Stimulated activated CD4-positive, alpha-beta T cell treated with anti-CD3 and anti-CD28 coated beads, Interleukin-15, amount 100 ng/mL, for 1 hour (primary cell): ENCODE data around the gene NPAS3.

ENCODE experiments used
- DNase-seq, 2 donors: peaks; one replicate each; pipeline ENCODE4 v3.0.0-alpha.2; 2020; ENCODE audit warnings: low read depth in 1 of 2, low spot score in 1 of 2

Gene NPAS3

GRCh38 chr14:33165144-33165925 is 226.7 kb downstream of the NPAS3 start:
- DNase-seq: no peak

GRCh38 chr14:33165926-33166289 is 227.2 kb downstream of the NPAS3 start:
- DNase-seq: no peak

- no peak for DNase-seq
Observed at GRCh38 chr14:33175951-33176350, 237.3 kb downstream of the NPAS3 start.

GRCh38 chr14:33184587-33184986 is 245.9 kb downstream of the NPAS3 start:
- no peak for DNase-seq

GRCh38 chr14:33186656-33187055 is 248.0 kb downstream of the NPAS3 start:
- no peak for DNase-seq

- DNase-seq: no peak
Observed at GRCh38 chr14:33188880-33189279, 250.2 kb downstream of the NPAS3 start.

- no peak for DNase-seq
Observed at GRCh38 chr14:33191855-33192254, 253.2 kb downstream of the NPAS3 start.

GRCh38 chr14:33194551-33194950 is 255.9 kb downstream of the NPAS3 start:
- DNase-seq: no peak

GRCh38 chr14:33198684-33199083 is 260.0 kb downstream of the NPAS3 start:
- DNase-seq: no peak

GRCh38 chr14:33201116-33201515 is 262.4 kb downstream of the NPAS3 start:
- no peak for DNase-seq

- DNase-seq: no peak
Observed at GRCh38 chr14:33206981-33207380, 268.3 kb downstream of the NPAS3 start.

GRCh38 chr14:33207467-33208017 is 268.9 kb downstream of the NPAS3 start:
- DNase-seq: no peak

- DNase-seq: no peak
Observed at GRCh38 chr14:33210311-33210710, 271.6 kb downstream of the NPAS3 start.

GRCh38 chr14:33218026-33218425 is 279.3 kb downstream of the NPAS3 start:
- no peak for DNase-seq

GRCh38 chr14:33219957-33220356 is 281.3 kb downstream of the NPAS3 start:
- DNase-seq: no peak

- DNase-seq: no peak
Observed at GRCh38 chr14:33229269-33229929, 290.7 kb downstream of the NPAS3 start.

GRCh38 chr14:33230021-33230420 is 291.3 kb downstream of the NPAS3 start:
- no peak for DNase-seq

- no peak for DNase-seq
Observed at GRCh38 chr14:33232031-33232430, 293.4 kb downstream of the NPAS3 start.

GRCh38 chr14:33237115-33237740 is 298.5 kb downstream of the NPAS3 start:
- no peak for DNase-seq

- no peak for DNase-seq
Observed at GRCh38 chr14:33239465-33239864, 300.8 kb downstream of the NPAS3 start.

- DNase-seq: no peak
Observed at GRCh38 chr14:33240466-33240865, 301.8 kb downstream of the NPAS3 start.

GRCh38 chr14:33241331-33241730 is 302.7 kb downstream of the NPAS3 start:
- no peak for DNase-seq
